GM12891 (cell line): ENCODE results near the gene FBXO27.

Experiments used
- POLR2A ChIP-seq: IDR thresholded peaks from 2 replicates; pipeline ENCODE4 v1.6.1; 2011; ENCODE audit warnings: low read depth, low read length, control low read depth
- POLR2AphosphoS5 ChIP-seq: IDR thresholded peaks from 2 replicates; pipeline ENCODE4 v1.6.1; 2011; ENCODE audit warnings: low read depth, low read length, control low read depth

- TF ChIP-seq POLR2A (no peak), POLR2AphosphoS5 (no peak)
These were observed 33.6 kb upstream of the FBXO27 start for GRCh38 chr19:39065928-39066327.
